Neural crest cell (in vitro differentiated cells): ENCODE results near the gene GPX7. TPM values are rescaled to one million over a fixed set of nuclear protein-coding genes. Genes with fewer than 3 reads are reported as not detected.

ENCODE experiments used
- DNase-seq: peaks from one replicate; pipeline ENCODE4 v3.0.0; 2021; ENCODE audit warnings: low read depth, mixed read lengths, low spot score
- H3K27ac Mint-ChIP-seq: one replicate; pipeline ENCODE4 v1.8.0; 2021; ENCODE audit warnings: mild to moderate bottlenecking, mixed read lengths; ENCODE audit not compliant: unreplicated experiment
- H3K27me3 Mint-ChIP-seq: 2 replicates; pipeline ENCODE4 v1.8.0; 2021; ENCODE audit warnings: low read depth, mild to moderate bottlenecking, mixed read lengths
- H3K36me3 Mint-ChIP-seq: 2 replicates; pipeline ENCODE4 v1.8.0; 2021; ENCODE audit warnings: low read depth, mild to moderate bottlenecking, mixed read lengths
- H3K4me1 Mint-ChIP-seq: 2 replicates; pipeline ENCODE4 v1.8.0; 2021; ENCODE audit warnings: mixed read lengths
- H3K4me3 Mint-ChIP-seq: one replicate; pipeline ENCODE4 v1.8.0; 2021; ENCODE audit warnings: mild to moderate bottlenecking, mixed read lengths
- H3K9me3 Mint-ChIP-seq: 2 replicates; pipeline ENCODE4 v1.8.0; 2021; ENCODE audit warnings: mixed read lengths
- total RNA-seq: library from RNA; stranded (reverse); gene quantifications from 2 replicates; pipeline ENCODE4 v1.2.1, GENCODE V29; 2021
- TF ChIP-seq, protein P1 (sequence below): fragments of 200-600 bp; sonication (generic); conservative IDR thresholded peaks from 2 replicates; pipeline ENCODE4 v1.5.0; 2021; ENCODE audit warnings: antibody characterized with exemption, mild to moderate bottlenecking

The GPX7 gene
- total RNA-seq, 1 donor from 2014 or later = 30.6 TPM

DNA sequence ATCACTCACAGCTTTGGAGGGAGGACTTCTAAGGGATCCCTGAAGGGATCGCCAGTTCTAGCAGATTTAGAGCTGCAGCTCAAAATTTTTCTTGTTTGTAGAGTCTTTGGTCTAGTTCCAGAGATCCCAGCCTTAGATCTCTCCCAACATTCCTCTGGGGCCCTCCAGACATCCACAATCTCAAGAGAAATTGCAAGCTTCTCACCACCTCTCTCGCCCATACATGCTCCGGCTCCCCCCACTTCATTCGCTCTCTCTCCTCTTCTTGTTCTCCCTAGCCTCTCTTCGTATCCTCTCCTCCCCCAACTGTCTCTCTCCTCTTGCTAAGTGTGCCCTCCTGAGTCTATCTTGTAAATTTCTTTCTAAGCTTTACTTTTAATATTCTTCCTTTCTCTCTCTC is 34.2 kb upstream of the GPX7 start:
- Mint-ChIP-seq H3K36me3 (no peaks in the 10 kb centered on the region), H3K4me3 (no peak overlapping the region), H3K4me1 (peaks cover 15% of the 10 kb centered on the region), H3K9me3 (no peaks in the 10 kb centered on the region), H3K27me3 (peaks cover 7% of the 10 kb centered on the region), H3K27ac (no peak overlapping the region)
- TF ChIP-seq, protein P1, sequence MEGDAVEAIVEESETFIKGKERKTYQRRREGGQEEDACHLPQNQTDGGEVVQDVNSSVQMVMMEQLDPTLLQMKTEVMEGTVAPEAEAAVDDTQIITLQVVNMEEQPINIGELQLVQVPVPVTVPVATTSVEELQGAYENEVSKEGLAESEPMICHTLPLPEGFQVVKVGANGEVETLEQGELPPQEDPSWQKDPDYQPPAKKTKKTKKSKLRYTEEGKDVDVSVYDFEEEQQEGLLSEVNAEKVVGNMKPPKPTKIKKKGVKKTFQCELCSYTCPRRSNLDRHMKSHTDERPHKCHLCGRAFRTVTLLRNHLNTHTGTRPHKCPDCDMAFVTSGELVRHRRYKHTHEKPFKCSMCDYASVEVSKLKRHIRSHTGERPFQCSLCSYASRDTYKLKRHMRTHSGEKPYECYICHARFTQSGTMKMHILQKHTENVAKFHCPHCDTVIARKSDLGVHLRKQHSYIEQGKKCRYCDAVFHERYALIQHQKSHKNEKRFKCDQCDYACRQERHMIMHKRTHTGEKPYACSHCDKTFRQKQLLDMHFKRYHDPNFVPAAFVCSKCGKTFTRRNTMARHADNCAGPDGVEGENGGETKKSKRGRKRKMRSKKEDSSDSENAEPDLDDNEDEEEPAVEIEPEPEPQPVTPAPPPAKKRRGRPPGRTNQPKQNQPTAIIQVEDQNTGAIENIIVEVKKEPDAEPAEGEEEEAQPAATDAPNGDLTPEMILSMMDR = no peak
- DNase-seq = no peak

DNA sequence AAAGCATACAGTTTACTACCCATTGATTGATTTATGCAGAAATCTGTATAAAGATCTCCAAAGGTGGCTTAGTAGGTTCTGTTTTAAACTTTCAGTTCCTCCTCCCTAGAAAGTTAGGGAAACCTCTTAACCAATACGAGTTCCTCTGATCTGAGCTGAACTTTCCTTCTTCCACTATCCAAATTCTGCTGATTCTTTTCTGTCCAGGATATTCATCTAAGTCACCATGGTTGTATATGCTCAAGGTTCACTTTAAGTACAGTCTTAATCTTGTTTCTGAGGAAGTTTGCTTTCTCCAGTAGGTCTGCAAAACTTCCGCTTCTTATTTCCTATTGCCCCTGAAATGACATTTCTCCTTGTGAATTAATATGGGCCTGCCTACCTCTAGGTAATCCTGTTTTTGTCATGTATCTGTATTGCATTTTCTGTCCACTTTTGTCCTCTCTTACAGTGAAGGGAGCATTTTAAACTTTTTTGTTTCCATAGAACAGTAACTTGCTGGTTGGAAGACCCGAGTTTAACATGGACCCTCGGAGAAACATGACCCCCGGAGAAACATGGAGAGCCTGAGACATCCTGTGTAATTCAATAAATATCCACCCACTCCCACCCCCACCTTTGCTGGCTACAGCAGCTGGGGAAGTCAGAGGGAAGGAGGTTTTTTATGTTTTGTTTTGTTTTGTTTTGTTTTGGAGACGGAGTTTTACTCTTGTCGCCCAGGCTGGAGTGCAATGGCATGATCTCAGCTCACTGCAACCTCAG is 32.5 kb upstream of the GPX7 start:
- Mint-ChIP-seq H3K9me3 (no peaks in the 10 kb centered on the region), H3K4me3 (no peak overlapping the region), H3K36me3 (no peaks in the 10 kb centered on the region), H3K4me1 (peaks cover 15% of the 10 kb centered on the region), H3K27me3 (peaks cover 7% of the 10 kb centered on the region), H3K27ac (no peak overlapping the region)
- DNase-seq = no peak
- TF ChIP-seq, protein P1 = no peak

DNA sequence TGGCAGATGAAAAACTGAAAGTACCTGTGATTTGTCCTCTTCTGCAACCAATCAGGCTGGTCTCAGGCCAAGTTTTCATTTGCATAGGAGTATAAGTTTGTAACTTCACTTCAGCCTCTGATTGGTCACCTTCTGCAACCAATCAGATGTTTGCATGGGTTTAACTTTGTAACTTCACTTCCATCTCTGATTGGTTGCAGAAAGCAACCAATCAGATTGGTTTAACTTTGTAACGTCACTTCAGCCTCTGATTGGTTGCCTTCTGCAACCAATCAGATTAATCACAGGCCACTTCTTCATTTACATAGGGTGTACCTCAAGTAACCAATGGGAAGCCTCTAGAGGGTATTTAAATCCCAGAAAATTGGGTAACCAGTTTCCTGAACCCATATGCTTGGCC is 30.4 kb upstream of the GPX7 start:
- Mint-ChIP-seq H3K27me3 (peaks cover 7% of the 10 kb centered on the region), H3K4me3 (no peak overlapping the region), H3K27ac (no peak overlapping the region), H3K4me1 (peaks cover 15% of the 10 kb centered on the region), H3K36me3 (no peaks in the 10 kb centered on the region), H3K9me3 (no peaks in the 10 kb centered on the region)
- DNase-seq = no peak
- TF ChIP-seq, protein P1 = no peak

DNA sequence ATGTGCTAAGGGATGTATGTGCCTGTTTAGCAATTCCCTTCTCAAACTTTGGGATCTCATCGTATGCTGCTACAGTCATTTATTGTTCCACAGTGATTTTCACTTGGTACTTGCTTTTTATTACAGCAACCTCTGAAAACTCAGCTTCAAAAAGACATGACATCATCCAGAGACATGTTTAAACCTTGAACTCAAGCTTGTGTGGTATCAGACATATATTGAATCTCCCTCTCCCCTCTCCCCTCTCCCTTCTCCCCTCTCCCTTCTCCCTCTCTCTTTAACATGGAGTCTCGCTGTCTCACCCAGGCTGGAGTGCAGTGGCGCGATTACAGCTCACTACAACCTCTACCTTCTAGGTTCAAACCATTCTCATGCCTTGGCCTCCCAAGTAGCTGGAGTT is 29.8 kb upstream of the GPX7 start:
- TF ChIP-seq, protein P1 = no peak
- H3K27ac Mint-ChIP-seq = no peak overlapping the region
- peaks cover 15% of the 10 kb centered on the region for H3K4me1 Mint-ChIP-seq
- no peak for DNase-seq
- H3K27me3 Mint-ChIP-seq = peaks cover 7% of the 10 kb centered on the region
- no peaks in the 10 kb centered on the region for H3K36me3 Mint-ChIP-seq
- no peaks in the 10 kb centered on the region for H3K9me3 Mint-ChIP-seq
- H3K4me3 Mint-ChIP-seq = no peak overlapping the region

DNA sequence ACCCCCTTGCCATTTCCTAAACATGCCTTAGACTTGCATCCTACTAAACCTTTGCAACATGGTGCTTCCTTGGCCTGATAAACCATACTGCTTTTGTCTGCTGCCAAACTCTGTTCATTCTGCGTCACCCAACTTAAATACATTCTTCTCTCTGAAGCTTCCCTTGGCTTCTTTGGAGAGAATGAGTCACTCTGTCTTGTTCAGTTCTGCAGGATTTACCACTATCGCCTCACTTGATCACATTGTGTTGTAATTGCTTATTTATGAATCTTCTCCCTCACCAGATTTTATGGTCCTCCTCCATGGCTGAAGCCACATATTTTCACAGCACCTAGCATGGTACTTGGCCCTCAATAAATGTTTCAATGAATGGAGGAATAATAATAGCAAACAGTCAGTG is 27.6 kb upstream of the GPX7 start:
- Mint-ChIP-seq H3K36me3 (no peaks in the 10 kb centered on the region), H3K4me1 (peaks cover 3% of the 10 kb centered on the region), H3K9me3 (no peaks in the 10 kb centered on the region), H3K27me3 (no peaks in the 10 kb centered on the region), H3K4me3 (no peak overlapping the region), H3K27ac (no peak overlapping the region)
- TF ChIP-seq, protein P1 = no peak
- no peak for DNase-seq
